ENCODE data around the gene HTR4.
"Not testable (repeated sequence)": the region's sequence is repeated elsewhere in the genome, so short reads cannot be mapped to it uniquely, and the experiment has no call there.

Gene HTR4

DNA sequence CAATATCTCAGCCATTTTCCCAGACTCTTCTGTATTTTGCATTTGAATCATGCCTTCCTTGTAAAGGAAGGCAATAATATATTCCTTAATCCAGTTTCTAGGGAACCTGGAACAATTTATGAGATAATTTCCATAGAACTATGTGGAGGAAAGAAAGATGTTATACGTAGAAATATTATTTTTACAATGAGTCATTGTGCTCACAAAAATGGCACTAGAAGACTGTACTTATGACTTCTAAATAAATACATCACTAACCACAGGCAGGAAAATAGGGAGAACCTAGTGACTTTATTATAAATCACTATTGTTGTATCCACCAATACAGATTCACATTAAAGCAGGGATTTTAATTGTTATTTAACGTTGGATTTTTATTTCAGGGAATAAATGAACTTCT is 182.9 kb downstream of the HTR4 start:
- TF ChIP-seq, protein P1, sequence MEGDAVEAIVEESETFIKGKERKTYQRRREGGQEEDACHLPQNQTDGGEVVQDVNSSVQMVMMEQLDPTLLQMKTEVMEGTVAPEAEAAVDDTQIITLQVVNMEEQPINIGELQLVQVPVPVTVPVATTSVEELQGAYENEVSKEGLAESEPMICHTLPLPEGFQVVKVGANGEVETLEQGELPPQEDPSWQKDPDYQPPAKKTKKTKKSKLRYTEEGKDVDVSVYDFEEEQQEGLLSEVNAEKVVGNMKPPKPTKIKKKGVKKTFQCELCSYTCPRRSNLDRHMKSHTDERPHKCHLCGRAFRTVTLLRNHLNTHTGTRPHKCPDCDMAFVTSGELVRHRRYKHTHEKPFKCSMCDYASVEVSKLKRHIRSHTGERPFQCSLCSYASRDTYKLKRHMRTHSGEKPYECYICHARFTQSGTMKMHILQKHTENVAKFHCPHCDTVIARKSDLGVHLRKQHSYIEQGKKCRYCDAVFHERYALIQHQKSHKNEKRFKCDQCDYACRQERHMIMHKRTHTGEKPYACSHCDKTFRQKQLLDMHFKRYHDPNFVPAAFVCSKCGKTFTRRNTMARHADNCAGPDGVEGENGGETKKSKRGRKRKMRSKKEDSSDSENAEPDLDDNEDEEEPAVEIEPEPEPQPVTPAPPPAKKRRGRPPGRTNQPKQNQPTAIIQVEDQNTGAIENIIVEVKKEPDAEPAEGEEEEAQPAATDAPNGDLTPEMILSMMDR (IDR thresholded peaks at IDR 0.05; ENCODE audit: borderline replicate concordance, insufficient read depth, low read depth, low read length) = no peak
- no peak overlapping the region for H3K4me3 ChIP-seq (ENCODE audit: low read depth, low read length)

DNA sequence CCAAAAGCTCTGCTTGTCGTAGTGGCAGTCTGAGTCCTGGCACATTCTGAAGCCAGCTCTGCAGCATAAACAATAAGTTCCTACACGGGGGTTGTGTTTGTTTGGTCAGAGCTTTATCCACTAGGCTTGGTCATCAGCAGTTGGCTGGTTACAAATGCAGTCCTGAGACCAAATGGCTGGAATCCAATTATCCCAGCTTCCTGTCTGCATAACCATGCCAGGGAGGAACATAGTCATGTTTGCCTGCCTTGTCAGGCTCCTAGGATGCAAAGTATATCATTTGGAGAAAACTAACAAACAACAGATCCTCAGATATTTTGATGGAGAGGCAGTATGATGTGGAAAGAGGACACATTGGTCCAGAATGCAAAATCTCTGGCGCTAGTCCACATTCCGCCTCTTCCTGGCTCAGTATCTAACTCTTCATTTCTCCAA is 184.8 kb downstream of the HTR4 start:
- no peak overlapping the region for H3K4me3 ChIP-seq (ENCODE audit: low read depth, low read length)
- TF ChIP-seq, protein P1 (IDR thresholded peaks at IDR 0.05; ENCODE audit: borderline replicate concordance, insufficient read depth, low read depth, low read length) = no peak

DNA sequence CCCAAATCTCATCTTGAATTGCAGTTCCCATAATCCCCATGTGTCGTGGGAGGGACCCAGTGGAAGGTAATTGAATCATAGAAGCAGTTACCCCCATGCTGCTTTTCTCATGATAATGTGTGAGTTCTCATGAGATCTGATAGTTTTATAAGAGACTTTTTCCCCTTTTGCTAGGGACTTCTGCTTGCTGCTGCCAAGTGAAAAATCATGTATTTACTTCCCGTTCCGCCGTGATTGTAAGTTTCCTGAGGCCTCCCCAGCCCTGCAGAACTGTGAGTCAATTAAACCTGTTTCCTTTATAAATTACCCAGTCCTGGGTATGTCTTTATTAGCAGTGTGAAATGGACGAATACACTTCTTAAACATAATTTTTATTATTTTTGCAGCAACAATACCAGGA is 185.6 kb downstream of the HTR4 start:
- not testable (repeated sequence) for H3K4me3 ChIP-seq (ENCODE audit: low read depth, low read length)

DNA sequence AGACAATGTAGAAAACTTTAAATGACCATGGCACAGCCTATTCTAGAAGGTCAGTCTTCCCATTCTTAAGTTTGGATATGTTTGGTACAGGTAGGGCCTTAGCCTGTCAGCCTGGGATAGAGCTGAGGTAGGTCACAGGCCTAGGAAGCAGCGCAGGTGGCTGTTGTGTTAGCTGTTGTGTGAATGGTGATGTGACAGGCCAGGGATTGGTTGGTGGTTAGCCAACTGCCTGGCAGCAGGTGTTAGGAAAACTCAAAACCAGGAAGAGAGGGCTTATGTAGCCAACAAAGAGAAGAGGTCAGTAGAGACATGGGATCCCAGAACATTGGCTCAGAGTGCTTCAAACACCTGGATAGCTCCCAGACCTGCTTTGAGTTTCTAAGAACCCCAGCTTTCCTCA is 186.4 kb downstream of the HTR4 start:
- no peak overlapping the region for H3K4me3 ChIP-seq (ENCODE audit: low read depth, low read length)
- TF ChIP-seq, protein P1 (IDR thresholded peaks at IDR 0.05; ENCODE audit: borderline replicate concordance, insufficient read depth, low read depth, low read length) = no peak

DNA sequence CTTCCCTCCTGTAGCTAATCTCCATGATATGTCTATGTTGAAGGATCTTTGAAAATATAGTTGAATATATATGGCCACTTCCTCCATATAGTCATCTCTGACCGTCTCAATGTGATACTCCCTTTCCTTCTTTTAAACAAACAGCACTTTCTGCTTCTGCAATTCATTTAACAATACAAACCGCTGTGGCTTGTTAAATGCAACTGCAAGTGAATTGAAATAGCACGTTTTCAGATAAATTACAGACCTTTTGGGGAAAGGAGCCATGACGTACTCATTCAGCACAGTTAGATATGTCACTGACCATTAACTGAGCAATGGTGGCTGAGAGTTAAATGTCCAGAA is 188.1 kb downstream of the HTR4 start:
- TF ChIP-seq, protein P1 (IDR thresholded peaks at IDR 0.05; ENCODE audit: borderline replicate concordance, insufficient read depth, low read depth, low read length) = no peak
- no peak overlapping the region for H3K4me3 ChIP-seq (ENCODE audit: low read depth, low read length)

DNA sequence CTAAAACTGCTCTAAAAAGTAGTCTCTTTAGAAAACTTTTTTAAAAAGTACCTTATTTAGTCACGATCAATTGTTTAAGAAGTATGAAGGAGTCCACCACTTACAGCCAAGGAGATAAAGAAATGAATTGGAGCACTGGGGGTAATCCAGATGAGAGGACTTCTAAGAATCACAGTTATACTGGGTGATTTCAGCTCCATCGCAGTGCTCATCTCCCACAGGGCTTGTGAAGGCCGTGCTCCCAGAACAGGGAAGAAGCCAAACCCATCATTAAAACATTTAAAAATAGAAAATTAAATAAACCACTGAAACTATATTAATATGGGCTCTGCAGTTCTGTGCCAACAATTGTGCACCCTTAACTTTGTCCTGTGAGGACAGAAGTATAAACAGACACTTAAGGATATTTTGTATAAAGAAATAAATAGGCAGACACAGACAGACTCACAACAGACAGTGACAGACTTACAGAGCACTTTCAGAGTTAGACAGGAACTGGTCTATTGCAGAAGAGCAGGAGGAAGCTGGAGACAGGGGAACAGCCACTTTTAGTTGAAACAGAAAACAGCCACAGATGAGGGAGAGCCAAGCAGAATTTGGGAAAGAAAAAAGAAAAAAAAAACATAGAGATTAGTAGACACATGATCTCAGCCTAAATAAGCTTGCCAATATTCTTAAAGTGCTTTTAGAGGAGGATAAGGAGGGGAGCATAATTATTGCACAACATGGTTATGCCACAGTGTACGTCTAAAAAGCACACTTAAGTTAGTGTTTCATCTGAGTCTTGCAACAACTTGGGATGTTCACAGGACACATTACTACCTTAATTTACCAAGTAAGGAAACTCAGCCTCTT is 188.7 kb downstream of the HTR4 start:
- TF ChIP-seq, protein P1 (IDR thresholded peaks at IDR 0.05; ENCODE audit: borderline replicate concordance, insufficient read depth, low read depth, low read length) = no peak
- H3K4me3 ChIP-seq (ENCODE audit: low read depth, low read length) = no peak overlapping the region

DNA sequence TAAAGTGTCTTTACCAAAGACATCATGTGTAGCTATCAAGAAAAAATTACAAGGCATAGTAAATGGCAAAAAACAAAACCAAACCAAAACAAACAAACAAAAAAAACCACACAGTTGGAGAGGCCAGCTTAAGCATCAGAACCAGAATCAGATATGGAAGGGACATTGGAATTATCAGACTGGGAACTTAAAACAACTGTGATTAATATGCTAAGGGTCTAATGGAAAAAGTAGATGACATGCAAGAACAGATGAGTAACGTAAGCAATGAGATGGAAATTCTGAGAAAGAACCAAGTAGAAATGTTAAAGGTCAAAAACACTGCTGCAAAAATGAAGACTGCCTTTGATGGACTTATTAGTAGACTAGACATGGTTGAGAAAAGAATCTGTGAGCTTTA is 194.7 kb downstream of the HTR4 start:
- TF ChIP-seq, protein P1 (IDR thresholded peaks at IDR 0.05; ENCODE audit: borderline replicate concordance, insufficient read depth, low read depth, low read length) = no peak

More for the DNA sequence above, 194.7 kb downstream of the HTR4 start:
- no peak overlapping the region for H3K4me3 ChIP-seq (ENCODE audit: low read depth, low read length)

Data from GM12875 (cell line).